SK-N-SH (cell line): ENCODE data around the gene UBR3. TPM values are rescaled to one million over a fixed set of nuclear protein-coding genes. Genes with fewer than 3 reads are reported as not detected.

Experiments used
- CTCF ChIA-PET: fragments of 300-600, 350-600 bp; formaldehyde crosslinking; extraction: SDS; loops from one replicate; lab custom pipeline; 2021; lab: Yijun Ruan, JAX
- POLR2A ChIA-PET: fragments of 350-600 bp; sonication (Branson Sonifier 250); formaldehyde crosslinking; extraction: SDS; loops from one replicate; lab custom pipeline; 2020; ENCODE audit warnings: antibody characterized with exemption, inconsistent platforms; lab: Yijun Ruan, JAX
- DNase-seq: peaks from one replicate; pipeline ENCODE4 v3.0.0; 2012
- H2AFZ ChIP-seq: fragments of 200-600 bp; sonication (generic); 2 replicates; pipeline ENCODE4 v1.8.1; 2016; ENCODE audit warnings: antibody characterized with exemption, mild to moderate bottlenecking, low read depth
- H3F3A ChIP-seq: fragments of 200-600 bp; sonication (generic); replicated peaks from 2 replicates; pipeline ENCODE3; 2016; ENCODE audit warnings: antibody characterized with exemption, mild to moderate bottlenecking; ENCODE audit not compliant: insufficient read depth
- H3K27ac ChIP-seq, 2 experiments: fragments of 200-500 bp in 1 of 2; fragments of 200-600 bp in 1 of 2; sonication (Bioruptor generic) in 1 of 2; sonication (generic), shearing (Covaris generic) in 1 of 2; 2 replicates each; pipeline versions ENCODE4 v1.5.1 to v1.6.1; 2014 to 2016; ENCODE audit warnings: low read depth in 2 of 2, inconsistent platforms in 1 of 2, low read length in 1 of 2, mild to moderate bottlenecking in 1 of 2, mixed read lengths in 1 of 2
- H3K27me3 ChIP-seq: fragments of 200-600 bp; sonication (generic), shearing (Covaris generic); 2 replicates; pipeline ENCODE4 v1.6.1; 2016; ENCODE audit warnings: mixed run types; ENCODE audit not compliant: insufficient read depth
- H3K36me3 ChIP-seq, 2 experiments: fragments of 200-500 bp in 1 of 2; fragments of 200-600 bp in 1 of 2; sonication (Bioruptor generic) in 1 of 2; sonication (generic) in 1 of 2; replicated peaks in 1 of 2; 2 replicates each; pipeline versions ENCODE3 to v1.5.1; 2014 to 2016; ENCODE audit warnings: low read length in 1 of 2, mild to moderate bottlenecking in 1 of 2; ENCODE audit not compliant: insufficient read depth in 2 of 2, control insufficient read depth in 1 of 2
- H3K4me1 ChIP-seq, 2 experiments: fragments of 200-500 bp in 1 of 2; fragments of 200-600 bp in 1 of 2; sonication (Bioruptor generic) in 1 of 2; sonication (generic), shearing (Covaris generic) in 1 of 2; 2 replicates each; pipeline versions ENCODE4 v1.5.1 to v1.6.1; 2014 to 2016; ENCODE audit warnings: low read depth in 1 of 2, low read length in 1 of 2, mixed run types in 1 of 2; ENCODE audit not compliant: insufficient read depth in 2 of 2, control insufficient read depth in 1 of 2
- H3K4me2 ChIP-seq: fragments of 200-600 bp; sonication (generic), shearing (Covaris generic); 2 replicates; pipeline ENCODE4 v1.6.1; 2017; ENCODE audit warnings: mixed run types
- H3K4me3 ChIP-seq, 2 experiments: fragments of 200-500 bp in 1 of 2; fragments of 200-600 bp in 1 of 2; sonication (Bioruptor generic) in 1 of 2; sonication (generic), shearing (Covaris generic) in 1 of 2; 2 replicates each; pipeline versions ENCODE4 v1.5.1 to v1.8.1; 2014 to 2016; ENCODE audit warnings: low read depth in 2 of 2, inconsistent platforms in 1 of 2, low read length in 1 of 2, mild to moderate bottlenecking in 1 of 2, mixed read lengths in 1 of 2, moderate library complexity in 1 of 2
- H3K79me2 ChIP-seq: fragments of 200-600 bp; sonication (generic); 2 replicates; pipeline ENCODE4 v1.8.1; 2017; ENCODE audit warnings: mild to moderate bottlenecking; ENCODE audit not compliant: insufficient read depth
- H3K9ac ChIP-seq: fragments of 200-600 bp; sonication (generic); 2 replicates; pipeline ENCODE4 v1.6.1; 2017; ENCODE audit warnings: mixed run types
- H3K9me2 ChIP-seq: fragments of 200-600 bp; sonication (generic); 2 replicates; pipeline ENCODE4 v1.6.1; 2017; ENCODE audit warnings: mixed run types
- H3K9me3 ChIP-seq: fragments of 200-600 bp; sonication (generic); 2 replicates; pipeline ENCODE4 v1.6.1; 2017; ENCODE audit warnings: mixed run types, mild to moderate bottlenecking, moderate library complexity
- H4K20me1 ChIP-seq: fragments of 200-600 bp; sonication (generic); 2 replicates; pipeline ENCODE4 v1.6.1; 2017; ENCODE audit warnings: mild to moderate bottlenecking, mixed run types; ENCODE audit not compliant: insufficient read depth
- FOXJ3 ChIP-seq: sonication (generic); formaldehyde crosslinking; IDR thresholded peaks from 2 replicates; pipeline ENCODE4 v1.5.1; 2020; ENCODE audit warnings: mild to moderate bottlenecking, missing genetic modification reagents
- NFIC ChIP-seq: IDR thresholded peaks from 2 replicates; pipeline ENCODE4 v1.4.0; 2012; ENCODE audit warnings: borderline replicate concordance
- POLR2AphosphoS5 ChIP-seq: IDR thresholded peaks from 2 replicates; pipeline ENCODE4 v1.6.1; 2012; ENCODE audit warnings: low read depth, low read length
- REST ChIP-seq: IDR thresholded peaks from 2 replicates; pipeline ENCODE4 v1.6.1; 2012; ENCODE audit warnings: mild to moderate bottlenecking, low read depth, low read length, moderate library complexity
- TAF1 ChIP-seq: IDR thresholded peaks from 2 replicates; pipeline ENCODE4 v1.6.1; 2012; ENCODE audit warnings: low read depth, mild to moderate bottlenecking, low read length, moderate library complexity, borderline replicate concordance
- TEAD4 ChIP-seq: IDR thresholded peaks from 2 replicates; pipeline ENCODE4 v1.4.0; 2012; ENCODE audit warnings: mild to moderate bottlenecking, borderline replicate concordance; ENCODE audit not compliant: insufficient read depth
- WGBS: methylation state at CpG from one replicate; pipeline ENCODE4 v1.1.6; 2017; ENCODE audit warnings: low lambda C conversion rate; 5-methylcytosine and 5-hydroxymethylcytosine counted together
- polyA plus RNA-seq, 3 experiments: library from polyadenylated mRNA; depleted of rRNA; stranded (reverse); fragments of >200 nt; gene quantifications; 2 replicates each; pipeline ENCODE4 v1.2.3, GENCODE V29; 2012

Gene UBR3
- polyA plus RNA-seq, 1 of the 3 experiments (the other 2 are of a cell fraction): 5.2 TPM

- WGBS: 92% methylated on average over 3 of the region's 3 CpGs
- CTCF ChIA-PET: interaction anchor here (1.5 kb wide), 1 partner anchor 13 kb away, joined by 4 read pairs; no protein-coding TSS in a partner anchor
These were observed 48.8 kb upstream of the UBR3 start for GRCh38 chr2:169778446-169778845.

GRCh38 chr2:169781249-169782013 lies 45.8 kb upstream of the UBR3 start:
- Histone ChIP-seq H3K4me2 (no peak overlapping the region), H3K4me1 (no peaks in the 10 kb centered on the region)
- TF ChIP-seq TEAD4 (no peak), FOXJ3 (CRISPR knock-in tag) (no peak), NFIC (no peak)
- TF ChIP-seq, all 33 proteins: peak for 0
- H3K9me2 ChIP-seq: no peaks in the 10 kb centered on the region
- H3K9me3 ChIP-seq: no peaks in the 10 kb centered on the region
- H3K79me2 ChIP-seq: no peaks in the 10 kb centered on the region
- no peak overlapping the region for H3K27ac ChIP-seq
- H3F3A ChIP-seq: peaks cover 4% of the 10 kb centered on the region
- no peaks in the 10 kb centered on the region for H3K36me3 ChIP-seq
- H3K27me3 ChIP-seq: no peaks in the 10 kb centered on the region
- ChIA-PET POLR2A (interaction anchor here (1.0 kb wide), 1 partner anchor 17 kb away, joined by 3 read pairs; the partner anchor contains the start of gene SSB), CTCF (interaction anchor here (0.7 kb wide), 1 partner anchor 147 kb away, joined by 3 read pairs; no protein-coding TSS in a partner anchor)
- no peak overlapping the region for H2AFZ ChIP-seq
- H4K20me1 ChIP-seq: no peaks in the 10 kb centered on the region
- no peak overlapping the region for H3K9ac ChIP-seq
- no peak overlapping the region for H3K4me3 ChIP-seq
- WGBS: 74% methylated on average over 4 of the region's 4 CpGs
- no peak for DNase-seq

More at GRCh38 chr2:169778446-169778845, 48.8 kb upstream of the UBR3 start:
- Histone ChIP-seq H3K79me2 (no peaks in the 10 kb centered on the region), H3K36me3 (no peaks in the 10 kb centered on the region), H3K4me3 (no peak overlapping the region), H3K27me3 (no peaks in the 10 kb centered on the region), H3K9me3 (no peaks in the 10 kb centered on the region), H3K4me2 (no peak overlapping the region), H3K4me1 (no peaks in the 10 kb centered on the region; a peak in 1 of 4 replicates), H3K9ac (no peak overlapping the region), H3F3A (peaks cover 6% of the 10 kb centered on the region), H3K9me2 (no peaks in the 10 kb centered on the region), H4K20me1 (no peaks in the 10 kb centered on the region), H3K27ac (no peak overlapping the region), H2AFZ (no peak overlapping the region)
- DNase-seq: no peak
- POLR2A ChIA-PET: no interaction called here
- TF ChIP-seq FOXJ3 (CRISPR knock-in tag) (no peak), TAF1 (no peak), POLR2AphosphoS5 (no peak), REST (no peak)
